ENCODE data around the gene LALBA.
A peak's percentile ranks its signal among the peaks of the same experiment; 100 is the strongest.

The LALBA gene

DNA sequence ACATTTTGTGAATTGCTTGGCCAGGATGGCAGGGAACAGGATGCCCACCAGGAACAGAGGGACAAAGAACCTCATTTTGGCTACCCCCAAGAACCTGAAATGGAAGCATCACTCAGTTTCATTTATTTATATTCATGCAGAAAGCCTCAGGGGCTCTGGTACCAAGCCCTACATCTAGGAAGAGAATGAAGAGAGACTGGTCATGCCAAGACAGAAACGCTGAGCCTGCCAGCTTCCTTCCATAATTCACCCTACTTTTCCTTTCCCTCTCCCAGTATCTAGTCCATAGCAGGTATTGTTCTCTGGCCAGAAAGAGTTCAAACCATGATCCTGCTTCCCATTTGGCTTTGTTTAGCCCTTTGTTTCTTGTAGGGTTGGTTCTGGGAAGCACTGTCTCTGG is at the start of gene LALBA:
LALBA (minus strand) TSS at position 101 of the 400 bp plus-strand sequence; CDS start at position 75, 26 bp downstream.
- no peak for TF ChIP-seq ZFX (IDR thresholded peaks at IDR 0.05)
- TF ChIP-seq, protein P1, sequence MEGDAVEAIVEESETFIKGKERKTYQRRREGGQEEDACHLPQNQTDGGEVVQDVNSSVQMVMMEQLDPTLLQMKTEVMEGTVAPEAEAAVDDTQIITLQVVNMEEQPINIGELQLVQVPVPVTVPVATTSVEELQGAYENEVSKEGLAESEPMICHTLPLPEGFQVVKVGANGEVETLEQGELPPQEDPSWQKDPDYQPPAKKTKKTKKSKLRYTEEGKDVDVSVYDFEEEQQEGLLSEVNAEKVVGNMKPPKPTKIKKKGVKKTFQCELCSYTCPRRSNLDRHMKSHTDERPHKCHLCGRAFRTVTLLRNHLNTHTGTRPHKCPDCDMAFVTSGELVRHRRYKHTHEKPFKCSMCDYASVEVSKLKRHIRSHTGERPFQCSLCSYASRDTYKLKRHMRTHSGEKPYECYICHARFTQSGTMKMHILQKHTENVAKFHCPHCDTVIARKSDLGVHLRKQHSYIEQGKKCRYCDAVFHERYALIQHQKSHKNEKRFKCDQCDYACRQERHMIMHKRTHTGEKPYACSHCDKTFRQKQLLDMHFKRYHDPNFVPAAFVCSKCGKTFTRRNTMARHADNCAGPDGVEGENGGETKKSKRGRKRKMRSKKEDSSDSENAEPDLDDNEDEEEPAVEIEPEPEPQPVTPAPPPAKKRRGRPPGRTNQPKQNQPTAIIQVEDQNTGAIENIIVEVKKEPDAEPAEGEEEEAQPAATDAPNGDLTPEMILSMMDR (conservative IDR thresholded peaks at IDR 0.05): no peak
- no peak within 1 kb of the TSS for H3K27ac ChIP-seq

DNA sequence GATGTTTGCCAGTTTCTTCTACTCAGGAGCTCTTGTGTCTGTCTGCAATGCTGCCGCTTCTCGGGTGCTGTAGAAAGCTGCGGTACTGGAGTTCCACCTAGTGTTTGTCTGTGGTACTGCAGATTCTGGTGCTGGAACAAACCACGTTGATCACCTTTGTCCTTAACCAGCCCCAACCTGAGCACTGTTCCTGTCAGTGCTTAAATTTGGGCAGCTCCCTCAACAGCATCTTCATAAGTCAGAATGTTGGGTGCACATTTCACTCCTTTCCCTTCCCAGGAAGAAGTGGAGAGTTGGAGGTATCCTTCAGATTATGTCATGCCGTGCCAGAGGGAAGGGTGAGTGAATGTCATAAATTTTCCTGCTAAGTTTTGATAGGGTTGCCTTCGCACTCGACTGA is 48.7 kb upstream of the LALBA start:
- no peak for TF ChIP-seq ZFX (IDR thresholded peaks at IDR 0.05)
- TF ChIP-seq, protein P1 (conservative IDR thresholded peaks at IDR 0.05): peak; percentile 99

DNA sequence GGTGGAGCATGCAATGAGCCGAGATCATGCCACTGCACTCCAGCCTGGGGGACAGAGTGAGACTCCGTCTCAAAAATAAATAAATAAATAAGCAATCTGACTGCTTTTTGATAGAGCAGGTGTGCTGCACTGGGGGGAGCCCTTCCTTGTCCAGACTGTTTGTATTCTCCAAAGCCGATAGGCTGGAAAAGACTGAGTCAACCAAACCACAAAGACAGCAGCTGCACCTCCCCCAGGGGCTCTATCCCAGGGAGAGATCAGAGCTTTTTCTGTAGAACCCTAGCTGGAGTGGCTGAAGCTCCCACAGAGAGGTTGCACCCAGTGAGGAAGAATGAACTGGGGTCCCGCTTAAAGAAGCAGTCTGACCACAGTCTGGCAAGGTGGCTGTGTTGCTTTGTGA is 45.8 kb upstream of the LALBA start:
- no peak for TF ChIP-seq ZFX (IDR thresholded peaks at IDR 0.05)
- TF ChIP-seq, protein P1 (conservative IDR thresholded peaks at IDR 0.05): no peak
- H3K27ac ChIP-seq: no peak overlapping the region

More for the DNA sequence above, 48.7 kb upstream of the LALBA start:
- H3K27ac ChIP-seq: no peak overlapping the region

DNA sequence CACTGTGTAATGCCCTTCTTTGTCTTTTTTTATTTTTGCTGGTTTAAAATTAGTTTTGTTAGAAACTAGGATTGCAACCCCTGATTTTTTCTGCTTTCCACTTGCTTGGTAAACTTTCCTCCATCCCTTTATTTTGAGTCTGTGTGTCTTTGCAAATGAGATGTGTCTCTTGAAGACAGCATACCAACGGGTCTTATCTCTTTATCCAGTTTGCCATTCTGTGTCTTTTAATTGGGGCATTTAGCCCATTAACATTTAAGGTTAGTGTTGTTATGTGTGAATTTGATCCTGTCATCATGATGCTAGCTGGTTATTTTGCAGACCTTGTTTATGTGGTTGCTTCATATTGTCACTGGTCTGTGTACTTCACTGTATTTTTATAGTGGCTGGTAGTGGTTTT is 43.5 kb upstream of the LALBA start:
- TF ChIP-seq ZFX (IDR thresholded peaks at IDR 0.05): no peak
- TF ChIP-seq, protein P1 (conservative IDR thresholded peaks at IDR 0.05): no peak

DNA sequence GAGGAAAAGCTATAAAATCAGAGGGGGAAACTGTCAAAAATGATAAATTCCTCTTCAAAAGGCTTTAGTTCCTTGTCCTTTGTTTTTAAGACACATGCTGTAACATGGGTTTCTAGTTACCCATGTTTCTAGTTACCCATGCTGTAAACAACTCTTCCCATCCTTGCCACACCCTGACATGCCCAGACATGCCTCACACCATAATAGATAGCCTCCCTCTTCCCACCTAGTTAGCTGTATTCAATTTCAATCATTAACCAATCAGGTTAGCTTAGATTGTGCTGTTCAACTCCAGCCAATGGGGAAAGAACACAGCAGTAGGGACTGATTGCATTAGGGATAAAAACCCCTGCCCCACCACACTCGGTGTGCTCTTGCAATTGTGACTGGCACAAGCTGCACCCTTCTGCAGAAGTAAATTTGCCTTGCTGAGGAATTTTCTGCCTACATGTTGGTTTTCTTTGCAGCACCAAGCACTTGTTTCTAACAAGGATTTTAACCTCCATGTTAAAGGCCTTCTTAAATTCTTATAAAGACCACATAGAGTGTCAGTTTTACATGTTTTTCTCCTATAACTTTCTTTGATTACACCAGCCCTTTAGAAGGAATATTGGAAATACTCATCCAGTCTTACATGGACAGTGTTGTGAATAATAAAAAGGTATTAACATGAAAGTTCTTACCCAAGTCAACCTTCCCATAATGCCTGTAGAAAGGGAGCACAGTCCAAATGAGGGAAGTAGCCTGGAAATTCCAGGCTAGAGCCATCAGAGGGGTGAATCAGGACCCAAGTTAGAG is 32.5 kb upstream of the LALBA start:
- TF ChIP-seq, protein P1 (conservative IDR thresholded peaks at IDR 0.05): no peak
- TF ChIP-seq ZFX (IDR thresholded peaks at IDR 0.05): no peak
- no peak overlapping the region for H3K27ac ChIP-seq

More for the DNA sequence above, 43.5 kb upstream of the LALBA start:
- H3K27ac ChIP-seq: no peak overlapping the region

DNA sequence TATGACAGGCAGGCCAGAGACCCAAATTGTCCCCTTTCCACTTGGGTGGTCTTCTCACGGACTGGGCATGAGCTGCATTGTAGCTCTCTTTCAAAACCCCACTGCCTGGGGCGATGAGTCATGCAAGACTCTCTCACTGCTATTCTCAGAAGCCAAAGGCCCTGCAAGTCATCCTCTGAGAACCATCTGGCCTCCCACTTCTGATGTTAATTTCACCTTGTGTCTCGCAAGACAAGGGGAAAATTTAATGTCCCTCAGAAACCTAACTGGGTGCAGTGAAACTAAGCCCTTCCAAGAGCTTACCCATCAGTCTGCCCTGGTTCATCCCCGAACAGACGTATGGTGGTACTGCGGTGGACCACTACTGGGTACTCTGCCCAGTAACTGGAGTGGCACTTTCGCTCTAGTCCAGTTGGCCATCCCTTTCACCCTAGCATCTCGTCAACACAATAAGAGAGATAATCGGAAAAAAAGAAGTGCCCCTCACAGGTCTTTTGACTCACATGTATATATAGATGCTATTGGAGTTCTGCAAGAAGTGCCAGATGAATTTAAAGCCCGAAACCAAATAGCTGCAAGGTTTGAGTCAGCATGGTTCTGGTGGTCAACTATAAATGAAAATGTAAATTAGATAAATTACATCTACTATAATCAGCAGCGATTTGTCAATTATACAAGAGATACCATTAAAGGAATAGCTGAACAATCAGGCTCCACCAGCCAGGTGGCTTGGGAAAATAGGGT is 31.3 kb upstream of the LALBA start:
- H3K27ac ChIP-seq: no peak overlapping the region
- no peak for TF ChIP-seq ZFX (IDR thresholded peaks at IDR 0.05)
- TF ChIP-seq, protein P1 (conservative IDR thresholded peaks at IDR 0.05): no peak

DNA sequence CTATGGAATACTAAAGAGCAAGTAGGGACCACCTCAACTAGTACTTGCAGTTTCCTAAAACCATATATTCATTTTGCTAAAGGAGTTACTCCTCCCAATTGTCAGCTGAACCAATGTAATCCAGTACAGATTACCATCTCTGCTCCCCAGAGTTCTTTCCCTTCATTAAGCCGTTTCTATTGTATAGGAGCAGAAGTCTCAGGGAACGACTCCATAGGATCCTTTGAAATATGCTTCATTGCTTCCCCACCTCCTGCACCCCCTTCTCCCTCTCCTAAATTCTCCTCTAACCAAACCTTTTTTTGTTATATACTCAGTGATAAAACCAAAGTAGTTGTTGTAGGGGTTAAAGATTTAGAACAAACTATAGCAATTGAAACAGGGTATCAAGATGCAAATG is 30.7 kb upstream of the LALBA start:
- H3K27ac ChIP-seq: no peak overlapping the region
- TF ChIP-seq, protein P1 (conservative IDR thresholded peaks at IDR 0.05): no peak
- no peak for TF ChIP-seq ZFX (IDR thresholded peaks at IDR 0.05)

Data from C4-2B (cell line).